ENCODE results near the gene GLCE.

The GLCE gene

GRCh38 chr15:69219690-69220089 is 59.3 kb downstream of the GLCE start:
- TF ChIP-seq ZNF70 (CRISPR knock-in tag; IDR thresholded peaks at IDR 0.05) (no peak), ESRRG (CRISPR knock-in tag; IDR thresholded peaks at IDR 0.05) (no peak), ZNF8 (CRISPR knock-in tag; IDR thresholded peaks at IDR 0.05) (no peak), ZC3H10 (CRISPR knock-in tag; IDR thresholded peaks at IDR 0.05) (no peak)
- ATAC-seq: no peak

GRCh38 chr15:69222002-69222474 is 61.6 kb downstream of the GLCE start:
- TF ChIP-seq ZC3H10 (CRISPR knock-in tag; IDR thresholded peaks at IDR 0.05) (no peak), BACH2 (CRISPR knock-in tag; IDR thresholded peaks at IDR 0.05; ENCODE audit: borderline replicate concordance) (no peak)
- no peak for ATAC-seq

GRCh38 chr15:69223083-69223813 is 62.8 kb downstream of the GLCE start:
- no peak for ATAC-seq
- no peak for TF ChIP-seq SNAI2 (CRISPR knock-in tag; IDR thresholded peaks at IDR 0.05)
- TF ChIP-seq TSHZ2 (CRISPR knock-in tag; IDR thresholded peaks at IDR 0.05): no peak
- no peak for TF ChIP-seq PATZ1 (CRISPR knock-in tag; IDR thresholded peaks at IDR 0.05; ENCODE audit: borderline replicate concordance)
- TF ChIP-seq POU6F1 (CRISPR knock-in tag; IDR thresholded peaks at IDR 0.05; ENCODE audit: borderline replicate concordance, low read depth): no peak
- no peak for TF ChIP-seq ZNF565 (CRISPR knock-in tag; conservative IDR thresholded peaks at IDR 0.05; ENCODE audit: low read depth)
- no peak for TF ChIP-seq ARNTL (CRISPR knock-in tag; IDR thresholded peaks at IDR 0.05; ENCODE audit: borderline replicate concordance, low read depth)
- TF ChIP-seq CSDC2 (CRISPR knock-in tag; IDR thresholded peaks at IDR 0.05): no peak
- no peak for TF ChIP-seq ZC3H10 (CRISPR knock-in tag; IDR thresholded peaks at IDR 0.05)
- no peak for TF ChIP-seq ZFP3 (CRISPR knock-in tag; IDR thresholded peaks at IDR 0.05)
- no peak for TF ChIP-seq PPARA (CRISPR knock-in tag; IDR thresholded peaks at IDR 0.05; ENCODE audit: borderline replicate concordance)
- no peak for TF ChIP-seq ZNF70 (CRISPR knock-in tag; IDR thresholded peaks at IDR 0.05)
- TF ChIP-seq TCF4 (CRISPR knock-in tag; IDR thresholded peaks at IDR 0.05; ENCODE audit: borderline replicate concordance): no peak
- no peak for TF ChIP-seq BACH2 (CRISPR knock-in tag; IDR thresholded peaks at IDR 0.05; ENCODE audit: borderline replicate concordance)

GRCh38 chr15:69224383-69224782 is 63.9 kb downstream of the GLCE start:
- TF ChIP-seq ISL1 (CRISPR knock-in tag; IDR thresholded peaks at IDR 0.05) (no peak), ZFP3 (CRISPR knock-in tag; IDR thresholded peaks at IDR 0.05) (no peak)
- peak; percentile 16; the same call in 1 of the 3 replicates for ATAC-seq

GRCh38 chr15:69225355-69226022 is 65.1 kb downstream of the GLCE start:
- peak; percentile 73 for ATAC-seq
- TF ChIP-seq OSR1 (CRISPR knock-in tag; IDR thresholded peaks at IDR 0.05) (no peak), ARNTL (CRISPR knock-in tag; IDR thresholded peaks at IDR 0.05; ENCODE audit: borderline replicate concordance, low read depth) (no peak), SNAI2 (CRISPR knock-in tag; IDR thresholded peaks at IDR 0.05) (no peak), ZNF8 (CRISPR knock-in tag; IDR thresholded peaks at IDR 0.05) (no peak), TCF4 (CRISPR knock-in tag; IDR thresholded peaks at IDR 0.05; ENCODE audit: borderline replicate concordance) (no peak), TSHZ2 (CRISPR knock-in tag; IDR thresholded peaks at IDR 0.05) (no peak), BACH2 (CRISPR knock-in tag; IDR thresholded peaks at IDR 0.05; ENCODE audit: borderline replicate concordance) (no peak), ISL1 (CRISPR knock-in tag; IDR thresholded peaks at IDR 0.05) (no peak), POU6F1 (CRISPR knock-in tag; IDR thresholded peaks at IDR 0.05; ENCODE audit: borderline replicate concordance, low read depth) (no peak), RARB (CRISPR knock-in tag; IDR thresholded peaks at IDR 0.05) (no peak), CSRNP3 (CRISPR knock-in tag; IDR thresholded peaks at IDR 0.05) (no peak), CSDC2 (CRISPR knock-in tag; IDR thresholded peaks at IDR 0.05) (no peak)

Data from SK-N-SH treated with all-trans-retinoic acid at 6 μM for 48 hours (cell line).